ENCODE measurements around the gene MTERF2.
A peak's percentile ranks its signal among the peaks of the same experiment; 100 is the strongest.
"Not testable (repeated sequence)": the region's sequence is repeated elsewhere in the genome, so short reads cannot be mapped to it uniquely, and the experiment has no call there.

MTERF2 gene

DNA sequence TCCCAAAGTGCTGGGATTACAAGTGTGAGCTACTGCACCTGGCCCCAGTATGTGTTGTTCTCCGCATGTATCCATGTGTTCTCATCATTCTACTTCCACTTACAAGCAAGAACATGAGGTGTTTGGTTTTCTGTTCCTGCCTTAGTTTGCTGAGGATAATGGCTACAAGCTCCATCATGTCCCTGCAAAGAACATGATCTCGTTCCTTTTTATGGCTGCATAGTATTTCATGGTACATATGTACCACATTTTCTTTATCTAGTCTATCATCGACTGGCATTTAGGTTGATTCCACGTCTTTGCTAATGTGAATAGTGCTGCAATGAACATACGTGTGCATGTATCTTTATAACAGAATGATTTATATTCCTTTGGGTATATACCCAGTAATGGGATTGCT is 9.2 kb upstream of the MTERF2 start:
- H3K4me3 ChIP-seq (ENCODE audit: low read depth, low read length); DNase-seq (ENCODE audit: low read depth): not testable (repeated sequence)

DNA sequence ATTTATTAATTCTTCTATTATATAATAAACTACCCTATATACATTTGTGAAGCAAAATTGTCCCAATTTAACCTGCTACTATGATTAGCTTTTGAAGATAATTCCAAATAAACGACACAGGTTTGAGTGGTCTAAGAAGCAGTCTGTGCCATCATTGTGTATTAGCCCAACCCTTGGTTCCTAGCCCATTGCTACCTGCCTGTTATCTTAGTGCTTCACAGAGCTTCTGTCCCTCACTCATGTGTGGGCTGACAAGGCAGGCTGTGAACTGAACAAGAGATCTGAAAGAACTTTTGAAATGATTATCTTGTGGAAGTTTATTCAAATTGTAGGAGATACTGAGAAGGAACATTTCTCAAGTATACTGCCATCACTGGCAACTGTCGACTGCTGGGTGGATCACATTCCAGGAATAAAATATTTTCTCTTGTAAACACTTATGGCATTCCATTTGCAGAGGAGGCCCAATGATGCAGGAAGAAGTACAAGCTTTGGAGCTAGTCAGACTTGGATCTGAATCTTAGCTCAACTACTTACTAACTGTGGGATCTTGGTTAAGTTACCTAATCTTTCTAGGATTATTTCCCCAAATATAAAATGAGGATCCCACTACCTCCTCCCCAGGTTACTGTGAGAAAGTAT is 7.8 kb upstream of the MTERF2 start:
- no peak overlapping the region for H3K4me3 ChIP-seq (ENCODE audit: low read depth, low read length)
- no peak for DNase-seq (ENCODE audit: low read depth)

DNA sequence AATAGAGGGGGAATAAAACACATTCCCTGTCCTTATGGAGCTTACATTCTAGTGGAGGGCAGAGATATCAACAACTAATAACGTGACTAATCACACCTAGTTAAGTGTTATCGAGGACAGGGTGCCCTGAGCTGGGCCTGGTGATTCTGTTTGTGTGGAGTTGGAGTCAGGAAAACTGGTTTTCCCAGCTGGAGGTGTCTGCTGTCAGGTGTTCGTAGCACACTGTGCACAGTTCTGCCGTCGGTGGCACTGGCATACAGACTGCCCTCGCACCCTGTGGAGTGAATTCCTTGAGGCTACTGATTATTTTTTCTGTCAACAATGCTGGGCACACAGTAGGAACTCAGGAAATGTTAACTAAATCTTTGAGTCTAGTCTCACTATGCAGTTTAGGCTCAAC is 900 bp upstream of the MTERF2 start:
- H3K4me3 ChIP-seq (ENCODE audit: low read depth, low read length) = no peak overlapping the region

DNA sequence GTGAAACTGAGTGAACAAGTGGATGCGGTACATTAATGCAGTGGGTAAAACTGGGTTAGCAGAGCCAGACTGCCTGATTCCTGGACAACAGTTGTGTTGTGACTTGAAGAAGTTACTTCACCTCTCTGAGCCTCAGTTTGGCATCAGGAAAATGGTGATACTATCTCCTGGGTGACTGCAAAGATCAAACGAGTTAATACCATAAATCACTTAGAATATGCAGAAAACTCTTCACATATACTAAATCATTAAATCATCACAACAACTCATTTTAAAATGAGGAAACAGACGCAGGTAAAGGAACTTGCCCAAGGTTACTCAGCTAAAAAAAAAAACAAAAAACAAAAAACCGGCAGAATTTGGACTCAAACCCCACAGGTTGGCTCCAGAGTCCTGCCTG is 811 bp downstream of the MTERF2 start:
- peak overlapping the region; percentile 66 for H3K4me3 ChIP-seq (ENCODE audit: low read depth, low read length)
- no peak for DNase-seq (ENCODE audit: low read depth)

More for the DNA sequence above, 900 bp upstream of the MTERF2 start:
- DNase-seq (ENCODE audit: low read depth) = no peak

DNA sequence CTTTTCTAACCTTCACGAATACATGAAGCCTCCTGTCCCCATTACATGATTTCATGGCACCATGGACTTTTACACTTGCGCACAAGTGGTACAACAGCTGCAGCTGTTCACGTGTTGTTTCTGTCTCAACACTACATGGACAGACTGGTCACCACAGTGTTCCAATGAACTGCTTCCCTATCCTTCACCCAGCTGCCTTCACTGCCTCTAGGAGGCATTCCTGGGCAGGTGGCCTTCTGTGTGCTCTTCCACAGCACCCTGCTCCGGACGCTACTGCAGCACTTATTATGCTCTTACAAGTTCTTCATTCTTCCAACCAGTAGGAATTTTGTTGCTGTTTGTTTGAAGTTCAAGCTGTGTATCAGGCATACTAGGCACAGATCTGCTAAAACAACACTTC is 1.5 kb downstream of the MTERF2 start:
- H3K4me3 ChIP-seq (ENCODE audit: low read depth, low read length) = no peak overlapping the region
- no peak for DNase-seq (ENCODE audit: low read depth)

DNA sequence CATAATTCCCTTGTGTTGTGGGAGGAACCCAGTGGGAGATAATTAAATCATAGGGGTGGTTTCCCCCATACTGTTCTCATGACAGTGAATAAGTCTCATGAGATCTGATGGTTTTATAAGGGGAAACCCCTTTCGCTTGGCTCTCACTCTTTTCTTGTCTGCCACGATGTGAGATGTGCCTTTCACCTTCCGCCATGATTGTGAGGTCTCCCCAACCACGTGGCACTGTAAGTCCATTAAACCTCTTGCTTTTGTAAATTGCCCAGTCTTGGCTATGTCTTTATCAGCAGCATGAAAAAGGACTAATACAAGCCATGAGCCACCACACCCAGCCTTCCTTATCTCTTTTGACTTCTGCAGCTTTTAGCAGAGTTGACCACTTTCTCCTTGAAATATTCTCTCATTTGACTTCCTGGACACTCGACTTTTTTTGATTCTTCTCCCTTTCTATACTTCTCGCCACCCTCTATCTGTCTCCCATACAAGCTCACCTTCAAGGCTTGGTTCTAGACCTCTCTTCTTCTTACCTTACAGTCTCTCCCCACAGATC is 2.3 kb downstream of the MTERF2 start:
- no peak overlapping the region for H3K4me3 ChIP-seq (ENCODE audit: low read depth, low read length)
- DNase-seq (ENCODE audit: low read depth) = no peak

DNA sequence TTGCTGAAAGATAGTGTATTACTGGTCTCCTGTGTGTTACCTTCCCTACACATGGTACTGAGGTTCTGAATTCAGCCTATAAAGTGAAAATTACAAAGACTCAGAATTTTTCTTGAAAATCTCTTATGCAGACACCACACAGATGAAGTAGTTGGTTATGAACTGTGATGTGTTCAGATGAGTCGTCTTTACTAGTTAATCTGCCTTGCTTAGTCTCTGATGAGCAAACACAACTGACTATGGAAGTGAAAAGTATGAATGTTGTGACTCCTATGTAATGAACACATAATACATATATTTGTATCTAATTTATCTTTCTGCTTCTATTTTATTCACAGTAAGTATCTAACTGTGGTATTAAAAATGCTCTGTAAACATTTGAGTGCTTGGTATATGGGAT is 4.7 kb downstream of the MTERF2 start:
- H3K4me3 ChIP-seq (ENCODE audit: low read depth, low read length) = no peak overlapping the region
- no peak for DNase-seq (ENCODE audit: low read depth)

DNA sequence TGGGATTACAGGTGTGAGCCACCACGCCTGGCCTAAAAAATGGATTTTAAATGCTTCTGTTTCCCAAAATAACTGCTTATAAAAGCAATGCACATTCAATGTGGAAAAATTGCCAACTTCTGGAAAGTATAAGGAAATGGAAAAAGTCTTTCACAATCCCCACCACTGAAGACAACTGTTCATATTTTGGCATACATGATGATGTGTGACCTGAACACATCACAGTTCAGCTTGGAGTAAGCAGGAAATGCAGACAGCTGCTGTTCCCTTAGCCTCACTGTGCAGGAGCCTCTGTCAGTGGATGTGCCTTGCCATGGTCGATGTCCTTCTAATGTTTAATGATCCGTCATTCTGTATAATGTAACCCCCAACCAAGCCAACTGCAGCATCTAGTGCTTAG is 5.2 kb downstream of the MTERF2 start:
- no peak overlapping the region for H3K4me3 ChIP-seq (ENCODE audit: low read depth, low read length)
- no peak for DNase-seq (ENCODE audit: low read depth)

DNA sequence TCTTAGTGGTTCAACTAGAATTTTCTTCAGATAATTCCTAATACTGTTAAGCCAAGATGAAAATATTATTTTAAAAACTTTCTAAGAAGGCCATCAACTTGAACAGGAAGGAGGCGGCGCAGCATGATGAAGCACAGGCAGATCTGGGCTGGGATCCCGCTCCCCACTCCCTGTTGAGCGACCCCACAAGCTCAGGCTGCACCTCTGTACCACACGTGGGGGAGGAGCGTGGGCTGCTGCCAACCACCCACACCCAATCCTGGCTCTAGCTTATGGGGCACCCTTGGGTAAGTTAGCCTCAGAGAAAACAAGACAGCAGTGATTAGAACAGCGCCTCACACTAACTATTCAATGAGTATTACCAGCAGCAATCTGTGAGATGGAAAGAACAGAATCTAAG is 6.0 kb downstream of the MTERF2 start:
- no peak overlapping the region for H3K4me3 ChIP-seq (ENCODE audit: low read depth, low read length)
- DNase-seq (ENCODE audit: low read depth) = no peak

DNA sequence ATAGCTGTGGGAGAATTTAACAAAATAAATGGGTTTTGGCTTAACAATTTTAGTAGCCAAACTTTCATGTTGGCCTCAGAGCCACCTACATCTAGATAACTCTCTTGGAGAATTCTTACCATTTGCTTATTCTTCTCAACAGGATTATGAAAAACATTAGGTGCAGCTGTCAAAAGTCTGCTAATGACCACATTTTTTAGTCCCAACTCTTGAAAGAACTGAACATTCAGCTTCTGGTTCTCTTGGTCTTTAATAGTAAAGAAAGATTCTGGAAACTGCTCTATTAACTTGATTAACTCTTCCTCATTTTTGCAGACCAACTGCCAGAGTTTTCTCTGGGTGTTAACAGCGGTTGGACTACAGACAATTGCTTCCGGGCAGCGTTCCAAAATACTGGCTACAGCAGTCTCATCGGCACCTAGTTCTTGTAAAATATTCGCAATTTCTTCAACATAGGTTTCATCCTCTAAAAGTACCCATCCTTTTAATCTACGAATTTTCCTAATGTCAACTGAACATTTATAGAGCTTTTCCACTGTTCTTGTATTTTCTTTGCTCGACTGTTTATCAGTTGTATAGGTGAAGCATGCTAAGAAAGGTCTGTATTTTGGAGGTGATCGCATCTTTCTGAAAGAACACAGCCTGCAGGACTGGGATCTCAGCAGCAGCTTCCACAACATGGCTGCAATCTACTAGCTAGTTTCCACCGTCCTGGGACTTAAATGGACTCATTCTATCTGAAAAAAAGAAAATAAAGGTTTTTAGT is 8.7 kb downstream of the MTERF2 start:
- no peak for DNase-seq (ENCODE audit: low read depth)

DNA sequence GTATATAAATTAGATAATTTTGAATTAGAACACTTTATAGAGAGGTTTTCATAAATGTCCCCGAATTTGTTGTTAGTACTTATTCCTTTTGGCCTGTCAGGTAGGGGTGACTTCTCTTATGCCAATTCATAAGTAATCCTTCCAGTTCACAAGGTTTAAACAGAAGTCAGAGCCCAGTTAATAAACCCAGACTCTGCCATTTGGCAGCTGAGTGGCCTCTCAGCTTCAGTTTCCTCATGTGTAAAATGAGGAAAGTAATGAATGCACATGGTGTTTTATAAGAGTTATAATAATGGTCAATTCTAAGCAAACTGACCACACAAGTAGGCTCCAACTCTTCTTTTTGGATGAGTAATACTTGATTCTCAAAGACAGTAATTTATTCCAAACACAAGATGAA is 10.3 kb downstream of the MTERF2 start:
- DNase-seq (ENCODE audit: low read depth) = no peak
- no peak overlapping the region for H3K4me3 ChIP-seq (ENCODE audit: low read depth, low read length)

More for the DNA sequence above, 8.7 kb downstream of the MTERF2 start:
- no peak overlapping the region for H3K4me3 ChIP-seq (ENCODE audit: low read depth, low read length)

DNA sequence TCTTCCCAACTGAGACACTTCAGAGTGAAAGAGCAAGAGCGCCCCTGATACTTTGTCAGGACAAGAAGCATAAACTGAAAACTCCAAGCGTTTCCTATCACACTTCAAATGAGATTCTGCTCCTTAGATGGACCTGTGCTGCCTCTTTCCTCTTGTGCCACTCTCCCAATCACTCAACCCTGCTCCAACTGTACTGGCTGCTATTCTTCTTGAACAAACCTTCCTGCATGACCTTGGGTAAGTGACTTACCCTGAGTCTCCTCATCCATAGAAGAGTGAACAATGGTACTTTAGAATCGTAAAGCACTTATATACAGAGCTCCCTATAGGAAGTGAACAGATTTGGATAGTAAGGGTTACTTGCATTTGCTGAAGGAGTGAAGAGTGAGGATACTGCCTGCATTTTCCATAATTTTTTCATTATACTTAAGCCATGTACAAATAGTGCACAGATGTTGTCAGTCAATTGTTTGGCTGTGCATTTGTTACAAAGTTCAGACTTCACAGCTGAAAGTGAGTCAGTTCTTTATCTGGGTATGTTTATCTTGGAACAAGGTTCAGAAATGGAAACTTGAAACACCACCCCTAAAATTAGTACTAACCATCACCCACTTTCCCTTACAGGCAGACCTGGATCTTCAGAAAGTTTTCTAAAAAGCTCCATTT is 10.8 kb downstream of the MTERF2 start:
- no peak for DNase-seq (ENCODE audit: low read depth)

DNA sequence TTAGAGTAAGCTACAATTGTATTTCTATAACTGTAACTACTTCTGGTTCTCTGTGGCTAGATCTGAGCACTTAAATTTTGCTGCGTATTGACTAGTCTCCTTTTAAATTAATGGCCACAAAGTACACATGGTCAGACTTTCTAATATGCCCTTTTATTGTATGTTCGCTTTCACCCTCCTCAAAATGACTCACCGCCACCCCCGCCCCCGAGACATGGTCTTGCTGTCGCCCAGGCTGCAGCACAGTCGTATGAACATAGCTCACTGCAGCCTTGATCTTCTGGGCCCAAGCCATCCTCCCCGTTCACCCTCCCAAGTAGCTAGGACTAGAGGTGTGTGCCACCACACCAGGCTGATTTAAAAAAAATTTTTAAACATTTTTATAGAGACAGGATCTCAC is 11.8 kb downstream of the MTERF2 start:
- DNase-seq (ENCODE audit: low read depth) = no peak
- no peak overlapping the region for H3K4me3 ChIP-seq (ENCODE audit: low read depth, low read length)

More for the DNA sequence above, 10.8 kb downstream of the MTERF2 start:
- H3K4me3 ChIP-seq (ENCODE audit: low read depth, low read length) = no peak overlapping the region

DNA sequence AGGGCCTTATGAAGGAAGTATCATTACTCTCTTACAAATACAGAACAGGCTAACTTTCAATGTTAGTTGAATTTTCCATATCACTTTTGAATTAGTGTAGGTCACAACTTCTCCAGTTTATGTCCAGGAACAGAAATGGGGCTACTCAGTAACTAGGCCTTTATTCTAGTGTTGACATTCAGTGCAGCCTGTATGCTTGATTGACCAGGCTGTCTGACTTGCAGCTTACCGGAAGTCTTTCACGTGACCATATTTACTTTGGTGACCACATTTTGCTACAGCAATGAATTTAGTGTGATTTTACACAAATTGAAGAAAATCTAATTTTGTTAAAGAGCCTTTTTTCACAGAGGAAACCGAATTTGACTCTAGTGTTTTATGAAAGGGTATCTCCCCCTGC is 12.4 kb downstream of the MTERF2 start:
- H3K4me3 ChIP-seq (ENCODE audit: low read depth, low read length) = no peak overlapping the region
- no peak for DNase-seq (ENCODE audit: low read depth)

DNA sequence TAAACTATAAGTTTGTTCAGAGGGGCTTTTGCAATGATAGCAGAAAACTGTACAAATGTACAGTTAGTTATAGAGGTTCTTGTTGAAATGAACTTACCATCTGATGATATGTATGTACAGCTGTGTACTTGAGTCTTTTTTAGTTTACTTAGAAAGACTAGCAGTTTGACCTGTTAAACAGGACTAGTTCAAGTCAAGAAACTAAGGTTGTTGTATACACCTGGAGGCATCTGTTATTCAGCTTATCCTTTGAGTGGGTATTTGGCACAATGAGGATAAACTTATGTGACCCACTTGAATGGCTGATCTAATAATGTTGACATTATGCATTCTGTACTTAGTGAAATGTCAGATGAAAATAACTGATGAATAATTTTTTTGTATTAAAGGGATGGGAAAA is 13.4 kb downstream of the MTERF2 start:
- no peak overlapping the region for H3K4me3 ChIP-seq (ENCODE audit: low read depth, low read length)
- DNase-seq (ENCODE audit: low read depth) = no peak

DNA sequence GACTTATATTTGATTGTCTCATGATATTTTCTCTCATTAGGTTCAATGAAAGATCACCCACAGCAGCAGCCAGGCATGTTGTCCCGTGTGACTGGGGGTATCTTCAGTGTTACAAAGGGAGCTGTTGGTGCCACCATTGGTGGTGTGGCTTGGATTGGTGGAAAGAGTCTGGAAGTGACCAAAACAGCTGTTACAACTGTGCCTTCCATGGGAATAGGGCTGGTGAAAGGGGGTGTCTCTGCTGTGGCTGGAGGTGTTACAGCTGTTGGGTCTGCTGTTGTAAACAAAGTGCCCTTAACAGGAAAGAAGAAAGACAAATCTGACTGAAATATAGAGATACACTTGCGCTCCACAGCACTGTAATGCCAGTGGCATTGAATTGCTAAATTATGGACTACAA is 15.9 kb downstream of the MTERF2 start:
- no peak overlapping the region for H3K4me3 ChIP-seq (ENCODE audit: low read depth, low read length)
- no peak for DNase-seq (ENCODE audit: low read depth)

DNA sequence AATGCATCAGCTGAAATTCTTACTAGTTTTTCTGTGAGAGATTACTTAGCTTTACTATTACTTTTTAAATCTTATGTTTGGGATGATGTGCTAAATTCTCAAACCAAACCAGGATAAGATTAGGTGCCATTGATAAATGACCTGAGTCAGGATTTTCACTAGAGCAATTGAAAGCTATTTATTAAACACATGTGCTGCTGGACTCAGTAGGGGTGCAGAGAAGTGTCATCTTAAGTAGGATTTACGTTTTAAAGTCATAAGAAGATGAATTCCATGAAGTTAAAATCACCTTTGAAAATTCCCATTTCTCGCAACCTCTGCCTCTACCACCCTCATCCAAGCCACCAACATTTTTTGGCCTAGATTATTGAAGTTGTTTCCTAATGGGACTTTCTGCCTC is 22.4 kb downstream of the MTERF2 start:
- no peak for DNase-seq (ENCODE audit: low read depth)
- no peak overlapping the region for H3K4me3 ChIP-seq (ENCODE audit: low read depth, low read length)

DNA sequence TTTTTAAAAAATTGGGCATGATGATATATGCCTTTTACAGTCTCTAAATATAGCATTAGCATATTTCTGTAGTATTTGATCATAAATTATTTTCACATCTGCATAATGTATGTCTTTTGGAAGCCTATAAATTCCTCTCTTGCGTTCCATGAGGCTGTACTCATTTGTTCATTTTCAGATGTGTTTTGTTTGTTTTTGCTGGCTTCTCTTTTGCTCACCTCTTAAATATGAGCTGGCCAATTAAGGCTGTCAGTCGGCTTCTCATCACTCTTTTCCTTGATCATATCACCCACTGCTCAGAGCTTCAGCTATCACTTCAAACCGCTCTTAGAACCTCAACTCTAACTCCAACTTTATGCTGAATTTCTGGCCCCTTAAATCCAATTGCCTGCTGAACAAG is 24.7 kb downstream of the MTERF2 start:
- H3K4me3 ChIP-seq (ENCODE audit: low read depth, low read length) = no peak overlapping the region
- no peak for DNase-seq (ENCODE audit: low read depth)

DNA sequence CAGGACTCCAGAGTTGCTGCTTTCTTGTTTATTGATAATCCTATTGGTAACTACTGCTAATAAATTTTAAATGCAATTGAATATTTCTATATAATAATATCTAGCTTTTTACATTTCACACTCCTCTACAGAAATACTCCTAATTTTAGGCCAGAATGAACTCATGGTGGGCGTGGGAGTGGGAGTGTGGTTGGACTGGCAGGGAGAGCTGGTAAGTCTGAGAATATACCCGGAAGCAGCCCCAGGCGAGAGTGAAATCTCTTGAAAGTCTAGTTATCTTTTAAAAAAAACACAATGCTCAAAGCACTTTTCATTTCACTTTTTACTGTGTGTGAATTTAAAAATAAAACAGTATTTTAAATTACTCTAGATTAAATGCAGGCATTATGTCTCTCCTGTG is 26.5 kb downstream of the MTERF2 start:
- no peak for DNase-seq (ENCODE audit: low read depth)
- H3K4me3 ChIP-seq (ENCODE audit: low read depth, low read length) = no peak overlapping the region

DNA sequence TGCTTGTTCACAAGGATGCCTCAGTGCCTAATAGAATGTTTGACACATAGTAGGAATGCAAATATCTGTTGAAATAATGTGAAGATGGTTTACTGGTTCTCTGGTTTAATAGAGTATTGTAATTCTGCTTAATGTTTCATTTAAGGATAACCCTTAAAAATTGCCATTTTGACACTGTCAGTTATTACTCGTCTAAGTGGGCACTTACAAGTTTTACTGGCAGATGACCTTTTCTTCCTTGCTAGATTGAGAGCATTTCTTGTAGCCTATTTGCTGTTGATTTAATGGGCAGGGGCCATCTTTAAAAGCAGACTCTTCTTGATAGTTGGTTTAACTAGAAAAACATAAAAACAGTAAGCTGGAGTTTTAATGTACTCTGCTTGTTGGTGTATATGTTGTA is 29.4 kb downstream of the MTERF2 start:
- peak overlapping the region; percentile 83 for H3K4me3 ChIP-seq (ENCODE audit: low read depth, low read length)
- no peak for DNase-seq (ENCODE audit: low read depth)

Data from skeletal muscle cell (primary cell).